ENCODE data around the gene GPR22.

The GPR22 gene

GRCh38 chr7:107474104-107474521, 4.3 kb downstream of the GPR22 start:
- no peak overlapping the region for H3K27ac ChIP-seq
- TF ChIP-seq ZFX (IDR thresholded peaks at IDR 0.05; ENCODE audit: borderline replicate concordance) = no peak
- TF ChIP-seq, protein P1, sequence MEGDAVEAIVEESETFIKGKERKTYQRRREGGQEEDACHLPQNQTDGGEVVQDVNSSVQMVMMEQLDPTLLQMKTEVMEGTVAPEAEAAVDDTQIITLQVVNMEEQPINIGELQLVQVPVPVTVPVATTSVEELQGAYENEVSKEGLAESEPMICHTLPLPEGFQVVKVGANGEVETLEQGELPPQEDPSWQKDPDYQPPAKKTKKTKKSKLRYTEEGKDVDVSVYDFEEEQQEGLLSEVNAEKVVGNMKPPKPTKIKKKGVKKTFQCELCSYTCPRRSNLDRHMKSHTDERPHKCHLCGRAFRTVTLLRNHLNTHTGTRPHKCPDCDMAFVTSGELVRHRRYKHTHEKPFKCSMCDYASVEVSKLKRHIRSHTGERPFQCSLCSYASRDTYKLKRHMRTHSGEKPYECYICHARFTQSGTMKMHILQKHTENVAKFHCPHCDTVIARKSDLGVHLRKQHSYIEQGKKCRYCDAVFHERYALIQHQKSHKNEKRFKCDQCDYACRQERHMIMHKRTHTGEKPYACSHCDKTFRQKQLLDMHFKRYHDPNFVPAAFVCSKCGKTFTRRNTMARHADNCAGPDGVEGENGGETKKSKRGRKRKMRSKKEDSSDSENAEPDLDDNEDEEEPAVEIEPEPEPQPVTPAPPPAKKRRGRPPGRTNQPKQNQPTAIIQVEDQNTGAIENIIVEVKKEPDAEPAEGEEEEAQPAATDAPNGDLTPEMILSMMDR (IDR thresholded peaks at IDR 0.05) = no peak

GRCh38 chr7:107479303-107479702, 9.4 kb downstream of the GPR22 start:
- TF ChIP-seq, protein P1 (IDR thresholded peaks at IDR 0.05) = no peak
- no peak for TF ChIP-seq ZFX (IDR thresholded peaks at IDR 0.05; ENCODE audit: borderline replicate concordance)
- H3K27ac ChIP-seq = no peak overlapping the region

DNA sequence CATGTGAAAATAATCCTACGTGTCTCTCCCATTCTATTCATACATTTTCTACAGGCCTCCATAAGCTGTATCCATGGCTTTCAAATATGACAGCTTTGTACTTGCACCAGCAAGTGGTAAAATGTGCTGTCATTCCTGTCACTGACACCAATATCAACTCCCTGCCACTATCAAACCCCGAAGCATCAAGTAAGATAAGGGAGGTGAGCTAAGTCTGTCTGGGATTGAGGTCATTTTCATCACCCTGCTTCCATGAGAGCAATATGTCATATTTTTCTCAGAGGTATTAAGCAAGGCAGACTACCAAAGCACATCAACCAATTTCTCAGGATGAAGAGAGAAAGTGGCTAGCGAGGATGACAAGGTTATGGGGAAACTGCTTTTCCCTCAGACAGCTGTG, 11.1 kb downstream of the GPR22 start:
- H3K27ac ChIP-seq = no peak overlapping the region
- no peak for TF ChIP-seq ZFX (IDR thresholded peaks at IDR 0.05; ENCODE audit: borderline replicate concordance)
- TF ChIP-seq, protein P1 (IDR thresholded peaks at IDR 0.05) = no peak

- H3K27ac ChIP-seq = no peak overlapping the region
- TF ChIP-seq ZFX (IDR thresholded peaks at IDR 0.05; ENCODE audit: borderline replicate concordance) = no peak
- TF ChIP-seq, protein P1 (IDR thresholded peaks at IDR 0.05) = no peak
These were observed 12.7 kb downstream of the GPR22 start for GRCh38 chr7:107482571-107482970.

GRCh38 chr7:107486041-107486440, 16.2 kb downstream of the GPR22 start:
- no peak overlapping the region for H3K27ac ChIP-seq

GRCh38 chr7:107492875-107493274, 23.0 kb downstream of the GPR22 start:
- H3K27ac ChIP-seq = no peak overlapping the region
- TF ChIP-seq, protein P1 (IDR thresholded peaks at IDR 0.05) = no peak
- TF ChIP-seq ZFX (IDR thresholded peaks at IDR 0.05; ENCODE audit: borderline replicate concordance) = no peak

More at GRCh38 chr7:107486041-107486440, 16.2 kb downstream of the GPR22 start:
- no peak for TF ChIP-seq ZFX (IDR thresholded peaks at IDR 0.05; ENCODE audit: borderline replicate concordance)
- TF ChIP-seq, protein P1 (IDR thresholded peaks at IDR 0.05) = no peak

GRCh38 chr7:107494315-107494751, 24.5 kb downstream of the GPR22 start:
- TF ChIP-seq, protein P1 (IDR thresholded peaks at IDR 0.05) = no peak
- no peak for TF ChIP-seq ZFX (IDR thresholded peaks at IDR 0.05; ENCODE audit: borderline replicate concordance)
- peak overlapping the region; percentile 24 for H3K27ac ChIP-seq

All from 22Rv1 (cell line).